ENCODE measurements around the gene USP34.

GRCh38 chr2:61368687-61369665 is 101.9 kb downstream of the USP34 start:
- TF ChIP-seq POLR2A (IDR thresholded peaks at IDR 0.05; ENCODE audit: low read depth, low read length) (no peak), FOS (IDR thresholded peaks at IDR 0.05; ENCODE audit: low read depth, low read length) (no peak), CTCF (conservative IDR thresholded peaks at IDR 0.05; ENCODE audit: low read depth, low read length) (no peak), USF2 (IDR thresholded peaks at IDR 0.05; ENCODE audit: low read depth, low read length) (no peak)
- TF ChIP-seq, protein P1, sequence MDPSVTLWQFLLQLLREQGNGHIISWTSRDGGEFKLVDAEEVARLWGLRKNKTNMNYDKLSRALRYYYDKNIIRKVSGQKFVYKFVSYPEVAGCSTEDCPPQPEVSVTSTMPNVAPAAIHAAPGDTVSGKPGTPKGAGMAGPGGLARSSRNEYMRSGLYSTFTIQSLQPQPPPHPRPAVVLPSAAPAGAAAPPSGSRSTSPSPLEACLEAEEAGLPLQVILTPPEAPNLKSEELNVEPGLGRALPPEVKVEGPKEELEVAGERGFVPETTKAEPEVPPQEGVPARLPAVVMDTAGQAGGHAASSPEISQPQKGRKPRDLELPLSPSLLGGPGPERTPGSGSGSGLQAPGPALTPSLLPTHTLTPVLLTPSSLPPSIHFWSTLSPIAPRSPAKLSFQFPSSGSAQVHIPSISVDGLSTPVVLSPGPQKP (IDR thresholded peaks at IDR 0.05; ENCODE audit: borderline replicate concordance, low read depth, low read length), result no peak

Data from IMR-90 (cell line).